ENCODE measurements around the gene TCF23.

The TCF23 gene

GRCh38 chr2:27128668-27129571 is 19.9 kb upstream of the TCF23 start:
- no peak for DNase-seq

- no peak for DNase-seq
These were observed 18.4 kb upstream of the TCF23 start for GRCh38 chr2:27130396-27130795.

GRCh38 chr2:27131429-27131828 is 17.4 kb upstream of the TCF23 start:
- no peak for DNase-seq

- no peak for DNase-seq
These were observed 15.5 kb upstream of the TCF23 start for GRCh38 chr2:27133195-27133875.

- DNase-seq, result peak; percentile 93 to 98
These were observed 14.7 kb upstream of the TCF23 start, which contains the start of gene PREB for GRCh38 chr2:27133905-27134780. TSS of gene PREB (minus strand) at chr2:27134636. CDS start at chr2:27134421, 215 bp downstream.

GRCh38 chr2:27134781-27135477 is 13.9 kb upstream of the TCF23 start:
- no peak for DNase-seq

- no peak for DNase-seq
These were observed 13.3 kb upstream of the TCF23 start for GRCh38 chr2:27135478-27135955.

GRCh38 chr2:27136751-27137150 is 12.1 kb upstream of the TCF23 start:
- DNase-seq, result no peak

GRCh38 chr2:27137322-27137935 is 11.4 kb upstream of the TCF23 start:
- DNase-seq, result no peak

- no peak for DNase-seq
These were observed 10.7 kb upstream of the TCF23 start for GRCh38 chr2:27138111-27138510.

GRCh38 chr2:27139310-27139709 is 9.5 kb upstream of the TCF23 start, which contains the start of gene PRR30:
TSS of gene PRR30 (minus strand) at chr2:27139410. CDS start at chr2:27138329, 1,081 bp downstream.
- DNase-seq, result no peak

GRCh38 chr2:27143285-27143684 is 5.5 kb upstream of the TCF23 start:
- no peak for DNase-seq

- DNase-seq, result no peak
These were observed 3.1 kb upstream of the TCF23 start for GRCh38 chr2:27145682-27146081.

- no peak for DNase-seq
These were observed 869 bp upstream of the TCF23 start for GRCh38 chr2:27147935-27148334.

GRCh38 chr2:27149570-27150405 is 984 bp downstream of the TCF23 start:
- no peak for DNase-seq

GRCh38 chr2:27150639-27151230 is 1.9 kb downstream of the TCF23 start:
- DNase-seq, result no peak

- DNase-seq, result no peak
These were observed 3.4 kb downstream of the TCF23 start for GRCh38 chr2:27152102-27152795.

GRCh38 chr2:27152796-27153464 is 4.1 kb downstream of the TCF23 start:
- peak in 1 of 2 experiments; percentile 48 for DNase-seq

- no peak for DNase-seq
These were observed 5.7 kb downstream of the TCF23 start for GRCh38 chr2:27154488-27154887.
